Nucleus accumbens (tissue), 56 donors: ENCODE measurements around the gene ARID1B.

Source experiments
- DNase-seq, 56 donors: peaks; one replicate each; lab custom pipeline; 2025; lab: John Stamatoyannopoulos, UW

The ARID1B gene

GRCh38 chr6:157086632-157087031, 309.5 kb downstream of the ARID1B start:
- no peak for DNase-seq

- no peak for DNase-seq
Observed at GRCh38 chr6:157087974-157088373, 310.8 kb downstream of the ARID1B start.

GRCh38 chr6:157088841-157089240, 311.7 kb downstream of the ARID1B start:
- DNase-seq: no peak

- DNase-seq: no peak
Observed at GRCh38 chr6:157089258-157089657, 312.1 kb downstream of the ARID1B start.

GRCh38 chr6:157089851-157090250, 312.7 kb downstream of the ARID1B start:
- no peak for DNase-seq

GRCh38 chr6:157090736-157091135, 313.6 kb downstream of the ARID1B start:
- DNase-seq: no peak

GRCh38 chr6:157091243-157091642, 314.1 kb downstream of the ARID1B start:
- no peak for DNase-seq

- DNase-seq: no peak
Observed at GRCh38 chr6:157091856-157092460, 314.8 kb downstream of the ARID1B start.

GRCh38 chr6:157092736-157093135, 315.6 kb downstream of the ARID1B start:
- DNase-seq: peak in 1 of 56 donors; percentile 29

- no peak for DNase-seq
Observed at GRCh38 chr6:157093536-157093935, 316.4 kb downstream of the ARID1B start.

- no peak for DNase-seq
Observed at GRCh38 chr6:157094038-157094437, 316.9 kb downstream of the ARID1B start.

GRCh38 chr6:157095084-157095483, 317.9 kb downstream of the ARID1B start:
- DNase-seq: no peak

GRCh38 chr6:157095569-157095968, 318.4 kb downstream of the ARID1B start:
- no peak for DNase-seq

GRCh38 chr6:157096105-157096504, 318.9 kb downstream of the ARID1B start:
- DNase-seq: peak in 2 of 56 donors; percentile 11 to 31

GRCh38 chr6:157096522-157096921, 319.3 kb downstream of the ARID1B start:
- DNase-seq: peak in 9 of 56 donors; percentile 16 to 59 (median 33)

- no peak for DNase-seq
Observed at GRCh38 chr6:157097255-157097955, 320.2 kb downstream of the ARID1B start.

- DNase-seq: no peak
Observed at GRCh38 chr6:157098999-157099398, 321.8 kb downstream of the ARID1B start.

- DNase-seq: no peak
Observed at GRCh38 chr6:157099912-157100593, 322.9 kb downstream of the ARID1B start.

GRCh38 chr6:157101166-157101565, 324.0 kb downstream of the ARID1B start:
- DNase-seq: no peak

GRCh38 chr6:157104803-157105202, 327.6 kb downstream of the ARID1B start:
- DNase-seq: no peak

- DNase-seq: peak in 2 of 56 donors; percentile 22
Observed at GRCh38 chr6:157106487-157106886, 329.3 kb downstream of the ARID1B start.

GRCh38 chr6:157107571-157107914, 330.4 kb downstream of the ARID1B start:
- DNase-seq: no peak
